Ectodermal cell (in vitro differentiated cells): ENCODE data around the gene FHIT.

Experiments
- H3K27ac ChIP-seq: 2 replicates; pipeline ENCODE4 v1.7.0; 2013; ENCODE audit warnings: mild to moderate bottlenecking, low read depth, low read length; ENCODE audit not compliant: insufficient read depth, poor library complexity, severe bottlenecking
- H3K27me3 ChIP-seq: 2 replicates; pipeline ENCODE4 v1.7.0; 2013; ENCODE audit warnings: mild to moderate bottlenecking, low read length; ENCODE audit not compliant: insufficient read depth, control insufficient read depth, poor library complexity, severe bottlenecking
- H3K36me3 ChIP-seq: one replicate; pipeline ENCODE4 v1.7.0; 2013; ENCODE audit warnings: low read length; ENCODE audit not compliant: control insufficient read depth, insufficient read depth
- H3K4me1 ChIP-seq: one replicate; pipeline ENCODE4 v1.7.0; 2013; ENCODE audit warnings: low read length; ENCODE audit not compliant: control insufficient read depth, insufficient read depth
- H3K4me3 ChIP-seq: 2 replicates; pipeline ENCODE4 v1.7.0; 2013; ENCODE audit warnings: low read depth, low read length, control low read depth; ENCODE audit not compliant: insufficient read depth
- H3K9me3 ChIP-seq: 2 replicates; pipeline ENCODE4 v1.7.0; 2013; ENCODE audit warnings: mild to moderate bottlenecking, low read length, moderate library complexity; ENCODE audit not compliant: control insufficient read depth
- WGBS, 2 experiments: methylation state at CpG; one replicate each; pipeline ENCODE4 v1.1.7; 2013; ENCODE audit warnings: missing lambda C conversion rate in 2 of 2; 5-methylcytosine and 5-hydroxymethylcytosine counted together

Gene FHIT

GRCh38 chr3:60986552-60986951 is 264.7 kb downstream of the FHIT start:
- no peak overlapping the region for H3K4me3 ChIP-seq
- H3K27ac ChIP-seq = no peak overlapping the region
- H3K4me1 ChIP-seq = no peaks in the 10 kb centered on the region
- WGBS, 2 experiments = 88 to 93% methylated on average over 3 of the region's 3 CpGs
- H3K9me3 ChIP-seq = no peaks in the 10 kb centered on the region
- no peaks in the 10 kb centered on the region for H3K36me3 ChIP-seq
- H3K27me3 ChIP-seq = no peaks in the 10 kb centered on the region

GRCh38 chr3:60983906-60984305 is 267.3 kb downstream of the FHIT start:
- Histone ChIP-seq H3K9me3 (no peaks in the 10 kb centered on the region), H3K4me1 (no peaks in the 10 kb centered on the region), H3K36me3 (no peaks in the 10 kb centered on the region), H3K27me3 (no peaks in the 10 kb centered on the region), H3K4me3 (no peak overlapping the region), H3K27ac (no peak overlapping the region)
- 96 to 100% methylated on average over 1 of the region's 1 CpG for WGBS, 2 experiments

- WGBS, 2 experiments = 97 to 100% methylated on average over 1 of the region's 1 CpG
- H3K27ac ChIP-seq = no peak overlapping the region
- no peaks in the 10 kb centered on the region for H3K27me3 ChIP-seq
- H3K4me3 ChIP-seq = no peak overlapping the region
- H3K9me3 ChIP-seq = no peaks in the 10 kb centered on the region
- H3K4me1 ChIP-seq = no peaks in the 10 kb centered on the region
- no peaks in the 10 kb centered on the region for H3K36me3 ChIP-seq
These were observed 270.9 kb downstream of the FHIT start for GRCh38 chr3:60980342-60980692.

GRCh38 chr3:60979461-60980341 is 271.6 kb downstream of the FHIT start:
- Histone ChIP-seq H3K36me3 (no peaks in the 10 kb centered on the region), H3K9me3 (no peaks in the 10 kb centered on the region), H3K27ac (no peak overlapping the region), H3K4me3 (no peak overlapping the region), H3K27me3 (no peaks in the 10 kb centered on the region), H3K4me1 (no peaks in the 10 kb centered on the region)
- WGBS, 2 experiments = 93% methylated on average over 6 of the region's 6 CpGs

- WGBS, 2 experiments = 83% methylated on average over 1 of the region's 1 CpG; no CpG with 5 or more reads in 1 of the 2 experiments
- Histone ChIP-seq H3K27ac (no peak overlapping the region), H3K27me3 (no peaks in the 10 kb centered on the region), H3K4me3 (no peak overlapping the region), H3K4me1 (no peaks in the 10 kb centered on the region), H3K9me3 (peaks cover 4% of the 10 kb centered on the region), H3K36me3 (no peaks in the 10 kb centered on the region)
These were observed 277.9 kb downstream of the FHIT start for GRCh38 chr3:60973321-60973720.

- H3K36me3 ChIP-seq = no peaks in the 10 kb centered on the region
- H3K27ac ChIP-seq = no peak overlapping the region
- no peak overlapping the region for H3K4me3 ChIP-seq
- no peaks in the 10 kb centered on the region for H3K27me3 ChIP-seq
- peaks cover 4% of the 10 kb centered on the region for H3K9me3 ChIP-seq
- H3K4me1 ChIP-seq = no peaks in the 10 kb centered on the region
These were observed 278.7 kb downstream of the FHIT start for GRCh38 chr3:60972599-60972998.

GRCh38 chr3:60970850-60971249 is 280.4 kb downstream of the FHIT start:
- Histone ChIP-seq H3K36me3 (no peaks in the 10 kb centered on the region), H3K9me3 (peaks cover 4% of the 10 kb centered on the region), H3K4me3 (no peak overlapping the region), H3K4me1 (no peaks in the 10 kb centered on the region), H3K27me3 (no peaks in the 10 kb centered on the region), H3K27ac (no peak overlapping the region)
- WGBS, 2 experiments = 93 to 98% methylated on average over 4 of the region's 4 CpGs

DNA sequence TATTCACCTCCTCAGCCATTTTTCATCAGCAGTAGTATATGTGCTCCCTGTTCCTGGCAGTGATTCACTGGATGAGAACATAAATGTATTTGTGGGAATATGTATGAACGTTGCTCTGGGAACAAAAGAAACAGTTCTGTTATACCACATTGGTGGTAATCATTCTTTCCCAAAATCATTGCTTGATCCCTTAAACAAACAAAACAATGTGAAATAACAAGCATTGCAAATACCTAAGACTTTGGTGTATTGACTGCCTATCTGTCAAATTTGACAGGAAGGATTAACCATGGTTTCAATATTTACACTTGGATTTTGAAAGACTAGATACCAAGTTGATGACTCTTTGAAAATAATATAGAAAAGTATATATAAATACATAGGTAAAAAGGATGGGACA is 284.1 kb downstream of the FHIT start:
- WGBS, 2 experiments = 100% methylated on average over 1 of the region's 1 CpG
- Histone ChIP-seq H3K9me3 (no peaks in the 10 kb centered on the region), H3K36me3 (no peaks in the 10 kb centered on the region), H3K27ac (no peak overlapping the region), H3K27me3 (no peaks in the 10 kb centered on the region), H3K4me1 (no peaks in the 10 kb centered on the region), H3K4me3 (no peak overlapping the region)

- Histone ChIP-seq H3K27me3 (no peaks in the 10 kb centered on the region), H3K9me3 (no peaks in the 10 kb centered on the region), H3K27ac (no peak overlapping the region), H3K4me1 (no peaks in the 10 kb centered on the region), H3K4me3 (no peak overlapping the region), H3K36me3 (no peaks in the 10 kb centered on the region)
- WGBS, 2 experiments = 91 to 96% methylated on average over 1 of the region's 1 CpG
These were observed 293.7 kb downstream of the FHIT start for GRCh38 chr3:60957541-60957940.

GRCh38 chr3:60956729-60957128 is 294.5 kb downstream of the FHIT start:
- Histone ChIP-seq H3K36me3 (no peaks in the 10 kb centered on the region), H3K27me3 (no peaks in the 10 kb centered on the region), H3K4me3 (no peak overlapping the region), H3K9me3 (no peaks in the 10 kb centered on the region), H3K4me1 (no peaks in the 10 kb centered on the region), H3K27ac (no peak overlapping the region)
- WGBS, 2 experiments = 82 to 85% methylated on average over 4 of the region's 4 CpGs
